GM23338 (cell line): Measurements from ENCODE around the gene ZMYND8. TPM values are rescaled to one million over a fixed set of nuclear protein-coding genes. Genes with fewer than 3 reads are reported as not detected.

Experiments used
- ATAC-seq: fragments of 200-7000 bp; cut with Tn5 transposase; 3 replicates; pipeline ENCODE4 v1.9.1; 2020
- DNase-seq: peaks from one replicate; pipeline ENCODE4 v3.0.0-alpha.2; 2015; ENCODE audit warnings: low spot score
- H2AFZ ChIP-seq: fragments of 200-600 bp; sonication (generic); 2 replicates; pipeline ENCODE4 v1.8.0; 2016; ENCODE audit warnings: antibody characterized with exemption, mild to moderate bottlenecking, moderate library complexity
- H3F3A ChIP-seq: fragments of 200-600 bp; sonication (generic); replicated peaks from 2 replicates; pipeline ENCODE4 v1.8.0; 2017; ENCODE audit warnings: antibody characterized with exemption, mixed run types, low read depth
- H3K27ac ChIP-seq: fragments of 200-600 bp; sonication (generic); 2 replicates; pipeline ENCODE4 v1.6.1; 2016; ENCODE audit warnings: low read depth
- H3K27me3 ChIP-seq: fragments of 200-600 bp; sonication (generic); 2 replicates; pipeline ENCODE4 v1.8.0; 2016; ENCODE audit warnings: mild to moderate bottlenecking, mixed run types, moderate library complexity; ENCODE audit not compliant: insufficient read depth
- H3K36me3 ChIP-seq: fragments of 200-600 bp; sonication (generic); 2 replicates; pipeline ENCODE4 v1.8.0; 2016; ENCODE audit warnings: mild to moderate bottlenecking; ENCODE audit not compliant: insufficient read depth
- H3K4me1 ChIP-seq: fragments of 200-600 bp; sonication (generic); 2 replicates; pipeline ENCODE4 v1.8.0; 2016; ENCODE audit warnings: mild to moderate bottlenecking, moderate library complexity; ENCODE audit not compliant: insufficient read depth
- H3K4me2 ChIP-seq: fragments of 200-600 bp; sonication (generic); 2 replicates; pipeline ENCODE4 v1.7.1; 2017; ENCODE audit warnings: mixed run types
- H3K4me3 ChIP-seq: fragments of 200-600 bp; sonication (generic); 2 replicates; pipeline ENCODE4 v1.6.1; 2016; ENCODE audit warnings: mixed run types
- H3K79me2 ChIP-seq: fragments of 200-600 bp; sonication (generic); replicated peaks from 2 replicates; pipeline ENCODE4 v1.8.0; 2017; ENCODE audit warnings: mild to moderate bottlenecking; ENCODE audit not compliant: insufficient read depth
- H3K9me2 ChIP-seq: fragments of 200-600 bp; sonication (generic); 2 replicates; pipeline ENCODE4 v1.8.0; 2017; ENCODE audit not compliant: insufficient read depth
- H4K20me1 ChIP-seq: fragments of 200-600 bp; sonication (generic); replicated peaks from 2 replicates; pipeline ENCODE4 v1.8.0; 2017; ENCODE audit warnings: mild to moderate bottlenecking; ENCODE audit not compliant: insufficient read depth
- H3K27ac Mint-ChIP-seq: 2 replicates; pipeline ENCODE4 v1.8.0; 2020; ENCODE audit warnings: inconsistent platforms, mild to moderate bottlenecking, moderate library complexity, mixed read lengths
- H3K27me3 Mint-ChIP-seq: 3 replicates; pipeline ENCODE4 v1.8.0; 2022; ENCODE audit warnings: low read depth, mild to moderate bottlenecking, moderate library complexity, mixed read lengths, inconsistent platforms; ENCODE audit not compliant: insufficient read depth, poor library complexity
- H3K36me3 Mint-ChIP-seq: 3 replicates; pipeline ENCODE4 v1.8.0; 2021; ENCODE audit warnings: low read depth, mild to moderate bottlenecking, inconsistent platforms, moderate library complexity, mixed read lengths
- H3K4me1 Mint-ChIP-seq: 3 replicates; pipeline ENCODE4 v1.8.0; 2020; ENCODE audit warnings: mild to moderate bottlenecking, inconsistent platforms, mixed read lengths
- H3K4me3 Mint-ChIP-seq: 3 replicates; pipeline ENCODE4 v1.8.0; 2021; ENCODE audit warnings: moderate library complexity, mild to moderate bottlenecking, inconsistent platforms, mixed read lengths
- H3K9me3 Mint-ChIP-seq: 3 replicates; pipeline ENCODE4 v1.8.0; 2020; ENCODE audit warnings: moderate library complexity, mild to moderate bottlenecking, inconsistent platforms, mixed read lengths
- CREB1 ChIP-seq: fragments of 250-450 bp; sonication (Bioruptor Pico); IDR thresholded peaks from 2 replicates; pipeline ENCODE4 v1.5.0; 2020; ENCODE audit warnings: low read depth, mild to moderate bottlenecking, moderate library complexity
- EZH2 ChIP-seq: fragments of 200-600 bp; sonication (generic); IDR thresholded peaks from one replicate; pipeline ENCODE4 v1.8.0; 2017; ENCODE audit warnings: antibody characterized with exemption, mild to moderate bottlenecking, low read depth; ENCODE audit not compliant: unreplicated experiment
- EZH2phosphoT487 ChIP-seq: fragments of 200-600 bp; sonication (generic); IDR thresholded peaks from one replicate; pipeline ENCODE4 v1.8.1; 2018; ENCODE audit warnings: antibody characterized with exemption; ENCODE audit not compliant: unreplicated experiment
- JUNB ChIP-seq: IDR thresholded peaks from one replicate; pipeline ENCODE4 v1.6.1; 2016; ENCODE audit warnings: antibody characterized with exemption; ENCODE audit not compliant: unreplicated experiment
- NANOG ChIP-seq: IDR thresholded peaks from 2 replicates; pipeline ENCODE4 v1.6.1; 2016; ENCODE audit warnings: antibody characterized with exemption, borderline replicate concordance
- ZNF114 ChIP-seq: fragments of 250-450 bp; sonication (Bioruptor Pico); IDR thresholded peaks from 2 replicates; pipeline ENCODE4 v1.5.0; 2020; ENCODE audit warnings: mild to moderate bottlenecking, moderate library complexity
- ZNF331 ChIP-seq: fragments of 250-450 bp; sonication (Bioruptor Pico); IDR thresholded peaks from 2 replicates; pipeline ENCODE4 v1.5.0; 2020; ENCODE audit warnings: low read depth, mild to moderate bottlenecking, moderate library complexity
- polyA plus RNA-seq: library from polyadenylated mRNA; unstranded; fragments of >200 nt; fragmentation: Nextera tagmentation; extraction: Ambion mirVana; gene quantifications from 2 replicates; pipeline ENCODE4 v1.2.1, GENCODE V29; 2016
- total RNA-seq: library from RNA; depleted of rRNA; stranded (reverse); fragments of >200 nt; shearing (Covaris generic); gene quantifications from 2 replicates; pipeline ENCODE4 v1.2.3, GENCODE V29; 2014
- TF ChIP-seq, protein P1 (sequence below): fragments of 250-450 bp; sonication (Bioruptor Pico); IDR thresholded peaks from 2 replicates; pipeline ENCODE4 v1.5.0; 2020; ENCODE audit warnings: mild to moderate bottlenecking, moderate library complexity
- TF ChIP-seq, protein P2 (sequence below): IDR thresholded peaks from one replicate; pipeline ENCODE4 v1.6.1; 2018; ENCODE audit warnings: antibody characterized with exemption; ENCODE audit not compliant: unreplicated experiment
- TF ChIP-seq, protein P3 (sequence below): IDR thresholded peaks from 2 replicates; pipeline ENCODE4 v1.6.1; 2016; ENCODE audit warnings: antibody characterized with exemption

ZMYND8 gene
- total and polyA plus RNA-seq, 2 experiments from 2014 or later, result 70.9 to 128 TPM

DNA sequence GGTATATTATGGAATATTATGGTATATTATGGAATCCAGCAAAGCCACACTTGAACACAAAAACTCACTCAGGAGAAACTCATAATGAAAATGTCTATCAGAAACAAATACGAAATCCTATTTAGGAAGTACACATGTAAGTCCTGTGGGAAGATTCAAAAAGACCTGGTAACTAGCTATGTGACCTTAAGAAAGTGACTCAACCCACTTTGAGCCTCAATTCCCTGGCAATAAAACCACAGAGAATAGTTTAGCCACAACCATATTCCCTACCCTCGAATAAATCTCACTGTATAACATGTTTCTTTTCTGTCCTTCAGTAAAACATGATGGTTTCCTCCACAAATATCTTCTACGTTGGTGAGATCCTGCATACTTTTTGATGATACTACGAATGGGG lies 56.4 kb downstream of the ZMYND8 start (continued):
- TF ChIP-seq, protein P1, sequence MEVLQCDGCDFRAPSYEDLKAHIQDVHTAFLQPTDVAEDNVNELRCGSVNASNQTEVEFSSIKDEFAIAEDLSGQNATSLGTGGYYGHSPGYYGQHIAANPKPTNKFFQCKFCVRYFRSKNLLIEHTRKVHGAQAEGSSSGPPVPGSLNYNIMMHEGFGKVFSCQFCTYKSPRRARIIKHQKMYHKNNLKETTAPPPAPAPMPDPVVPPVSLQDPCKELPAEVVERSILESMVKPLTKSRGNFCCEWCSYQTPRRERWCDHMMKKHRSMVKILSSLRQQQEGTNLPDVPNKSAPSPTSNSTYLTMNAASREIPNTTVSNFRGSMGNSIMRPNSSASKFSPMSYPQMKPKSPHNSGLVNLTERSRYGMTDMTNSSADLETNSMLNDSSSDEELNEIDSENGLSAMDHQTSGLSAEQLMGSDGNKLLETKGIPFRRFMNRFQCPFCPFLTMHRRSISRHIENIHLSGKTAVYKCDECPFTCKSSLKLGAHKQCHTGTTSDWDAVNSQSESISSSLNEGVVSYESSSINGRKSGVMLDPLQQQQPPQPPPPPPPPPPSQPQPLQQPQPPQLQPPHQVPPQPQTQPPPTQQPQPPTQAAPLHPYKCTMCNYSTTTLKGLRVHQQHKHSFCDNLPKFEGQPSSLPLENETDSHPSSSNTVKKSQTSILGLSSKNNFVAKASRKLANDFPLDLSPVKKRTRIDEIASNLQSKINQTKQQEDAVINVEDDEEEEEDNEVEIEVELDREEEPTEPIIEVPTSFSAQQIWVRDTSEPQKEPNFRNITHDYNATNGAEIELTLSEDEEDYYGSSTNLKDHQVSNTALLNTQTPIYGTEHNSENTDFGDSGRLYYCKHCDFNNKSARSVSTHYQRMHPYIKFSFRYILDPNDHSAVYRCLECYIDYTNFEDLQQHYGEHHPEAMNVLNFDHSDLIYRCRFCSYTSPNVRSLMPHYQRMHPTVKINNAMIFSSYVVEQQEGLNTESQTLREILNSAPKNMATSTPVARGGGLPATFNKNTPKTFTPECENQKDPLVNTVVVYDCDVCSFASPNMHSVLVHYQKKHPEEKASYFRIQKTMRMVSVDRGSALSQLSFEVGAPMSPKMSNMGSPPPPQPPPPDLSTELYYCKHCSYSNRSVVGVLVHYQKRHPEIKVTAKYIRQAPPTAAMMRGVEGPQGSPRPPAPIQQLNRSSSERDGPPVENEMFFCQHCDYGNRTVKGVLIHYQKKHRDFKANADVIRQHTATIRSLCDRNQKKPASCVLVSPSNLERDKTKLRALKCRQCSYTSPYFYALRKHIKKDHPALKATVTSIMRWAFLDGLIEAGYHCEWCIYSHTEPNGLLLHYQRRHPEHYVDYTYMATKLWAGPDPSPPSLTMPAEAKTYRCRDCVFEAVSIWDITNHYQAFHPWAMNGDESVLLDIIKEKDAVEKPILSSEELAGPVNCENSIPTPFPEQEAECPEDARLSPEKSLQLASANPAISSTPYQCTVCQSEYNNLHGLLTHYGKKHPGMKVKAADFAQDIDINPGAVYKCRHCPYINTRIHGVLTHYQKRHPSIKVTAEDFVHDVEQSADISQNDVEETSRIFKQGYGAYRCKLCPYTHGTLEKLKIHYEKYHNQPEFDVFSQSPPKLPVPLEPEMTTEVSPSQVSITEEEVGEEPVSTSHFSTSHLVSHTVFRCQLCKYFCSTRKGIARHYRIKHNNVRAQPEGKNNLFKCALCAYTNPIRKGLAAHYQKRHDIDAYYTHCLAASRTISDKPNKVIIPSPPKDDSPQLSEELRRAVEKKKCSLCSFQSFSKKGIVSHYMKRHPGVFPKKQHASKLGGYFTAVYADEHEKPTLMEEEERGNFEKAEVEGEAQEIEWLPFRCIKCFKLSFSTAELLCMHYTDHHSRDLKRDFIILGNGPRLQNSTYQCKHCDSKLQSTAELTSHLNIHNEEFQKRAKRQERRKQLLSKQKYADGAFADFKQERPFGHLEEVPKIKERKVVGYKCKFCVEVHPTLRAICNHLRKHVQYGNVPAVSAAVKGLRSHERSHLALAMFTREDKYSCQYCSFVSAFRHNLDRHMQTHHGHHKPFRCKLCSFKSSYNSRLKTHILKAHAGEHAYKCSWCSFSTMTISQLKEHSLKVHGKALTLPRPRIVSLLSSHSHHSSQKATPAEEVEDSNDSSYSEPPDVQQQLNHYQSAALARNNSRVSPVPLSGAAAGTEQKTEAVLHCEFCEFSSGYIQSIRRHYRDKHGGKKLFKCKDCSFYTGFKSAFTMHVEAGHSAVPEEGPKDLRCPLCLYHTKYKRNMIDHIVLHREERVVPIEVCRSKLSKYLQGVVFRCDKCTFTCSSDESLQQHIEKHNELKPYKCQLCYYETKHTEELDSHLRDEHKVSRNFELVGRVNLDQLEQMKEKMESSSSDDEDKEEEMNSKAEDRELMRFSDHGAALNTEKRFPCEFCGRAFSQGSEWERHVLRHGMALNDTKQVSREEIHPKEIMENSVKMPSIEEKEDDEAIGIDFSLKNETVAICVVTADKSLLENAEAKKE (CRISPR knock-in tag), result no peak
- TF ChIP-seq JUNB (no peak), ZNF114 (CRISPR knock-in tag) (no peak)

DNA sequence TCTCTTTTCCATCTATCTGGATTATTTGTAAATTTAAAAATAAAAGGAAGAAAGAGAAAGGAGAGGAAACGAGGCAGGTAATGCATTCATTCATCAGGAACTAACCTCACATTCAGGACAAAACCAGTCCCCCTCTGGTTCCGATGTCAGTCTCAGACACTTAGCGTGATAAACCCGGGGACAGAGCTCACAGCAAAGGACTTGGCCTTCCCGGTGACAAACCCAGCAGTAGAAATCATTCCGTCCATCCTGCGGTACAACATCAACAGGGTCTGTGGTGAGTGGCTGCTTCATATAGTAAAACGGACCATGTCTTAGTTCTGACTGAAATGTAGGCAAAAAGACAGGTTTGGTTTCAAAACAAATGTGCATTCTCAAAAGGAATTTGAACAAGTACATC lies 57.9 kb downstream of the ZMYND8 start:
- H3K4me2 ChIP-seq, result no peak overlapping the region
- no peaks in the 10 kb centered on the region for H3K27me3 ChIP-seq
- peaks cover 99% of the 10 kb centered on the region for H3K79me2 ChIP-seq
- H3K4me1 ChIP-seq, result peaks cover 20% of the 10 kb centered on the region
- DNase-seq (no peak), ATAC-seq (no peak)
- peaks cover 16% of the 10 kb centered on the region for H3K4me1 Mint-ChIP-seq
- H3K36me3 Mint-ChIP-seq, result peaks cover 97% of the 10 kb centered on the region
- H3K27ac Mint-ChIP-seq, result peak overlapping the region; percentile 41; the same call in 1 of the 2 replicates
- peaks cover 10% of the 10 kb centered on the region for H3K27me3 Mint-ChIP-seq
- H2AFZ ChIP-seq, result no peak overlapping the region
- H3K4me3 Mint-ChIP-seq, result no peak overlapping the region
- peak overlapping the region; percentile 90 for H3K27ac ChIP-seq
- no peaks in the 10 kb centered on the region for H3K9me2 ChIP-seq
- H3K4me3 ChIP-seq, result no peak overlapping the region
- H4K20me1 ChIP-seq, result peaks cover 8% of the 10 kb centered on the region
- no peaks in the 10 kb centered on the region; the same call in 2 of the 3 replicates for H3K9me3 Mint-ChIP-seq
- H3K36me3 ChIP-seq, result peaks cover 35% of the 10 kb centered on the region
- H3F3A ChIP-seq, result peaks cover 20% of the 10 kb centered on the region
- TF ChIP-seq, protein P2, sequence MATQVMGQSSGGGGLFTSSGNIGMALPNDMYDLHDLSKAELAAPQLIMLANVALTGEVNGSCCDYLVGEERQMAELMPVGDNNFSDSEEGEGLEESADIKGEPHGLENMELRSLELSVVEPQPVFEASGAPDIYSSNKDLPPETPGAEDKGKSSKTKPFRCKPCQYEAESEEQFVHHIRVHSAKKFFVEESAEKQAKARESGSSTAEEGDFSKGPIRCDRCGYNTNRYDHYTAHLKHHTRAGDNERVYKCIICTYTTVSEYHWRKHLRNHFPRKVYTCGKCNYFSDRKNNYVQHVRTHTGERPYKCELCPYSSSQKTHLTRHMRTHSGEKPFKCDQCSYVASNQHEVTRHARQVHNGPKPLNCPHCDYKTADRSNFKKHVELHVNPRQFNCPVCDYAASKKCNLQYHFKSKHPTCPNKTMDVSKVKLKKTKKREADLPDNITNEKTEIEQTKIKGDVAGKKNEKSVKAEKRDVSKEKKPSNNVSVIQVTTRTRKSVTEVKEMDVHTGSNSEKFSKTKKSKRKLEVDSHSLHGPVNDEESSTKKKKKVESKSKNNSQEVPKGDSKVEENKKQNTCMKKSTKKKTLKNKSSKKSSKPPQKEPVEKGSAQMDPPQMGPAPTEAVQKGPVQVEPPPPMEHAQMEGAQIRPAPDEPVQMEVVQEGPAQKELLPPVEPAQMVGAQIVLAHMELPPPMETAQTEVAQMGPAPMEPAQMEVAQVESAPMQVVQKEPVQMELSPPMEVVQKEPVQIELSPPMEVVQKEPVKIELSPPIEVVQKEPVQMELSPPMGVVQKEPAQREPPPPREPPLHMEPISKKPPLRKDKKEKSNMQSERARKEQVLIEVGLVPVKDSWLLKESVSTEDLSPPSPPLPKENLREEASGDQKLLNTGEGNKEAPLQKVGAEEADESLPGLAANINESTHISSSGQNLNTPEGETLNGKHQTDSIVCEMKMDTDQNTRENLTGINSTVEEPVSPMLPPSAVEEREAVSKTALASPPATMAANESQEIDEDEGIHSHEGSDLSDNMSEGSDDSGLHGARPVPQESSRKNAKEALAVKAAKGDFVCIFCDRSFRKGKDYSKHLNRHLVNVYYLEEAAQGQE, result no peak
- TF ChIP-seq ZNF114 (CRISPR knock-in tag), result no peak
- TF ChIP-seq NANOG, result no peak
- no peak for TF ChIP-seq CREB1
- no peak for TF ChIP-seq EZH2
- no peak for TF ChIP-seq EZH2phosphoT487
- TF ChIP-seq, protein P3, sequence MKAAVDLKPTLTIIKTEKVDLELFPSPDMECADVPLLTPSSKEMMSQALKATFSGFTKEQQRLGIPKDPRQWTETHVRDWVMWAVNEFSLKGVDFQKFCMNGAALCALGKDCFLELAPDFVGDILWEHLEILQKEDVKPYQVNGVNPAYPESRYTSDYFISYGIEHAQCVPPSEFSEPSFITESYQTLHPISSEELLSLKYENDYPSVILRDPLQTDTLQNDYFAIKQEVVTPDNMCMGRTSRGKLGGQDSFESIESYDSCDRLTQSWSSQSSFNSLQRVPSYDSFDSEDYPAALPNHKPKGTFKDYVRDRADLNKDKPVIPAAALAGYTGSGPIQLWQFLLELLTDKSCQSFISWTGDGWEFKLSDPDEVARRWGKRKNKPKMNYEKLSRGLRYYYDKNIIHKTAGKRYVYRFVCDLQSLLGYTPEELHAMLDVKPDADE, result no peak
- TF ChIP-seq JUNB, result no peak
- no peak for TF ChIP-seq ZNF331 (CRISPR knock-in tag)
